K562 (cell line): Measurements from ENCODE around the gene KCNMB2.

ENCODE experiments used
- BMI1 ChIP-seq: fragments of 150-350 bp; IDR thresholded peaks from 2 replicates; pipeline ENCODE4 v1.6.1; 2014; ENCODE audit warnings: low read length
- CREB1 ChIP-seq, 2 experiments: sonication (generic) in 1 of 2; formaldehyde crosslinking in 1 of 2; IDR thresholded peaks; 2 replicates each; pipeline versions ENCODE4 v1.6.1 to v1.8.0; 2012 to 2022; ENCODE audit warnings: inconsistent platforms in 1 of 2, mild to moderate bottlenecking in 1 of 2, missing genetic modification reagents in 1 of 2, moderate library complexity in 1 of 2
- ELF1 ChIP-seq: fragments of 200-800 bp; sonication (Bioruptor generic); IDR thresholded peaks from 2 replicates; pipeline ENCODE4 v1.6.1; 2016; ENCODE audit warnings: missing genetic modification characterization, missing compliant biosample characterization
- EZH2 ChIP-seq: IDR thresholded peaks from 2 replicates; pipeline ENCODE4 v1.6.1; 2012; ENCODE audit warnings: low read depth, mild to moderate bottlenecking, inconsistent platforms, low read length, borderline replicate concordance
- KHSRP ChIP-seq: fragments of 450-650 bp; IDR thresholded peaks from 2 replicates; pipeline ENCODE4 v1.6.1; 2017
- KLF1 ChIP-seq: fragments of 450-650 bp; IDR thresholded peaks from 2 replicates; pipeline ENCODE4 v1.6.1; 2016; ENCODE audit warnings: missing genetic modification characterization, missing compliant biosample characterization
- MECOM ChIP-seq: fragments of 250-450 bp; sonication (Bioruptor Pico); IDR thresholded peaks from 2 replicates; pipeline ENCODE4 v1.8.0; 2022; ENCODE audit warnings: inconsistent platforms
- ZNF143 ChIP-seq: sonication (generic); formaldehyde crosslinking; IDR thresholded peaks from 2 replicates; pipeline ENCODE4 v1.9.0; 2022; ENCODE audit warnings: mild to moderate bottlenecking, missing genetic modification reagents
- ZNF24 ChIP-seq: fragments of 450-650 bp; IDR thresholded peaks from 2 replicates; pipeline ENCODE4 v1.6.1; 2016
- ZNF589 ChIP-seq: fragments of 200-800 bp; sonication (Bioruptor generic); IDR thresholded peaks from 2 replicates; pipeline ENCODE4 v1.6.1; 2016; ENCODE audit warnings: low read depth, missing genetic modification characterization, missing compliant biosample characterization
- TF ChIP-seq, protein P1 (sequence below): sonication (generic); formaldehyde crosslinking; IDR thresholded peaks from 2 replicates; pipeline ENCODE4 v1.8.1; 2022; ENCODE audit warnings: missing genetic modification reagents
- TF ChIP-seq, protein P2 (sequence below): fragments of 450-650 bp; IDR thresholded peaks from 2 replicates; pipeline ENCODE4 v1.6.1; 2016; ENCODE audit warnings: mild to moderate bottlenecking
- TF ChIP-seq, protein P3 (sequence below): fragments of 250-450 bp; sonication (Bioruptor Pico); IDR thresholded peaks from 2 replicates; pipeline ENCODE4 v1.6.1; 2021; ENCODE audit warnings: mild to moderate bottlenecking

DNA sequence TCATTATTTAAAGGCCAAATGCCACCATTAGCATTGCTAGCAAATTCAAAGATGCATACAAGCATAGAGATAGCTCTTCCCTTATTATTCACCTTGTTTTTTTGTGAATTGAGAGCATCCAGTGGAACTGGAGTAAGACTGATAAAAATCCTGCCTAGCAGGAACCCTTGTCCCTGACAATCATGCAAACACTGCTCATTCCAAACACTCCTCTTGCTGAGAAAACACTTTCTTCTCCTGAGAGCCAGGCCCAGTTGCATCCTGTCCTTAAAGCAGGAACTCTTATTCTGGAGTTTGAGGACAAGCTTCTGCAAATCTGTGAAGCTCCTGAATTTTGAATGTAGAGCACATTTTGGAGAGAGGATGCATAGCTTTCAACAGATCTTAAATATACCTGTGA is 49.3 kb upstream of the KCNMB2 start:
- no peak for TF ChIP-seq ZNF589 (CRISPR knock-in tag)
- TF ChIP-seq KHSRP = no peak
- TF ChIP-seq ELF1 (tag) = no peak
- TF ChIP-seq, protein P1, sequence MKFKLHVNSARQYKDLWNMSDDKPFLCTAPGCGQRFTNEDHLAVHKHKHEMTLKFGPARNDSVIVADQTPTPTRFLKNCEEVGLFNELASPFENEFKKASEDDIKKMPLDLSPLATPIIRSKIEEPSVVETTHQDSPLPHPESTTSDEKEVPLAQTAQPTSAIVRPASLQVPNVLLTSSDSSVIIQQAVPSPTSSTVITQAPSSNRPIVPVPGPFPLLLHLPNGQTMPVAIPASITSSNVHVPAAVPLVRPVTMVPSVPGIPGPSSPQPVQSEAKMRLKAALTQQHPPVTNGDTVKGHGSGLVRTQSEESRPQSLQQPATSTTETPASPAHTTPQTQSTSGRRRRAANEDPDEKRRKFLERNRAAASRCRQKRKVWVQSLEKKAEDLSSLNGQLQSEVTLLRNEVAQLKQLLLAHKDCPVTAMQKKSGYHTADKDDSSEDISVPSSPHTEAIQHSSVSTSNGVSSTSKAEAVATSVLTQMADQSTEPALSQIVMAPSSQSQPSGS (CRISPR knock-in tag) = no peak
- TF ChIP-seq, protein P2, sequence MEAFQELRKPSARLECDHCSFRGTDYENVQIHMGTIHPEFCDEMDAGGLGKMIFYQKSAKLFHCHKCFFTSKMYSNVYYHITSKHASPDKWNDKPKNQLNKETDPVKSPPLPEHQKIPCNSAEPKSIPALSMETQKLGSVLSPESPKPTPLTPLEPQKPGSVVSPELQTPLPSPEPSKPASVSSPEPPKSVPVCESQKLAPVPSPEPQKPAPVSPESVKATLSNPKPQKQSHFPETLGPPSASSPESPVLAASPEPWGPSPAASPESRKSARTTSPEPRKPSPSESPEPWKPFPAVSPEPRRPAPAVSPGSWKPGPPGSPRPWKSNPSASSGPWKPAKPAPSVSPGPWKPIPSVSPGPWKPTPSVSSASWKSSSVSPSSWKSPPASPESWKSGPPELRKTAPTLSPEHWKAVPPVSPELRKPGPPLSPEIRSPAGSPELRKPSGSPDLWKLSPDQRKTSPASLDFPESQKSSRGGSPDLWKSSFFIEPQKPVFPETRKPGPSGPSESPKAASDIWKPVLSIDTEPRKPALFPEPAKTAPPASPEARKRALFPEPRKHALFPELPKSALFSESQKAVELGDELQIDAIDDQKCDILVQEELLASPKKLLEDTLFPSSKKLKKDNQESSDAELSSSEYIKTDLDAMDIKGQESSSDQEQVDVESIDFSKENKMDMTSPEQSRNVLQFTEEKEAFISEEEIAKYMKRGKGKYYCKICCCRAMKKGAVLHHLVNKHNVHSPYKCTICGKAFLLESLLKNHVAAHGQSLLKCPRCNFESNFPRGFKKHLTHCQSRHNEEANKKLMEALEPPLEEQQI = no peak
- TF ChIP-seq KLF1 (tag) = no peak
- TF ChIP-seq ZNF143 (CRISPR knock-in tag) = no peak
- no peak for TF ChIP-seq CREB1 (IDR thresholded peaks at IDR 0.05)
- TF ChIP-seq CREB1 (CRISPR knock-in tag; IDR thresholded peaks at IDR 0.05) = no peak
- TF ChIP-seq, protein P3, sequence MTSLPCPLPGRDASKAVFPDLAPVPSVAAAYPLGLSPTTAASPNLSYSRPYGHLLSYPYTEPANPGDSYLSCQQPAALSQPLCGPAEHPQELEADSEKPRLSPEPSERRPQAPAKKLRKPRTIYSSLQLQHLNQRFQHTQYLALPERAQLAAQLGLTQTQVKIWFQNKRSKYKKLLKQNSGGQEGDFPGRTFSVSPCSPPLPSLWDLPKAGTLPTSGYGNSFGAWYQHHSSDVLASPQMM = no peak
- no peak for TF ChIP-seq ZNF24
- no peak for TF ChIP-seq EZH2
- no peak for TF ChIP-seq BMI1
- no peak for TF ChIP-seq MECOM (CRISPR knock-in tag)
